Body of pancreas (tissue), 4 donors: ENCODE measurements around the gene CACNA1S. TPM values are rescaled to one million over a fixed set of nuclear protein-coding genes. Genes with fewer than 3 reads are reported as not detected.

Experiments used
- ATAC-seq: fragments of 150-250 bp; one replicate; pipeline ENCODE4 v1.9.1; 2016
- DNase-seq, 4 donors: peaks; one replicate each; pipeline ENCODE4 v3.0.0-alpha.2; 2019
- H3K27ac ChIP-seq, 4 donors: fragments of 200-600 bp; sonication (generic); 1 replicate in 3 of 4; 2 replicates in 1 of 4; pipeline versions ENCODE4 v1.5.1 to v1.6.1; 2016 to 2019; ENCODE audit warnings: mild to moderate bottlenecking in 1 of 4, mixed read lengths in 1 of 4, moderate library complexity in 1 of 4
- H3K27me3 ChIP-seq, 2 donors: fragments of 200-600 bp; sonication (generic); one replicate each; pipeline ENCODE4 v1.6.0; 2016; ENCODE audit warnings: mild to moderate bottlenecking in 1 of 2
- H3K36me3 ChIP-seq, 2 donors: fragments of 200-600 bp; sonication (generic); replicated peaks in 1 of 2; 2 replicates each; pipeline ENCODE4 v1.5.1; 2016; ENCODE audit warnings: low read depth in 2 of 2; ENCODE audit not compliant: insufficient read depth in 1 of 2
- H3K4me1 ChIP-seq: fragments of 200-600 bp; sonication (generic); one replicate; pipeline ENCODE4 v1.6.0; 2016
- H3K4me3 ChIP-seq, 2 donors: fragments of 200-600 bp; sonication (generic); 1 replicate in 1 of 2; 2 replicates in 1 of 2; pipeline ENCODE4 v1.5.1; 2016 to 2019
- H3K9me3 ChIP-seq, 3 donors: fragments of 200-600 bp; sonication (generic); 1 replicate in 2 of 3; 2 replicates in 1 of 3; pipeline ENCODE4 v1.5.1; 2016
- POLR2A ChIP-seq, 3 donors: fragments of 450-650 bp; IDR thresholded peaks; one replicate each; pipeline ENCODE4 v1.6.1; 2016; ENCODE audit warnings: antibody characterized with exemption in 3 of 3, mild to moderate bottlenecking in 2 of 3
- WGBS, 2 donors: methylation state at CpG; one replicate each; pipeline ENCODE4 v1.1.5; 2017; 5-methylcytosine and 5-hydroxymethylcytosine counted together
- intact Hi-C: fragments of 100-400 bp; cut with DNase I; formaldehyde crosslinking; loops from one replicate; pipeline ENCODE4 v1.15.1; 2023
- total RNA-seq, 2 donors: library from RNA; depleted of rRNA; stranded (reverse); fragments of >200 nt; gene quantifications; one replicate each; pipeline ENCODE4 v1.1.0, GENCODE V29; 2016
- TF ChIP-seq, protein P1 (sequence below), 7 experiments: fragments of 450-650 bp in 4 of 7; fragments of 200-600 bp in 3 of 7; sonication (generic) in 3 of 7; IDR thresholded peaks; one replicate each; pipeline ENCODE4 v1.5.1; 2016 to 2019; ENCODE audit warnings: antibody characterized with exemption in 7 of 7

Gene CACNA1S
- total RNA-seq, 2 donors from 2014 or later = under 0.01 TPM; not detected in 1

DNA sequence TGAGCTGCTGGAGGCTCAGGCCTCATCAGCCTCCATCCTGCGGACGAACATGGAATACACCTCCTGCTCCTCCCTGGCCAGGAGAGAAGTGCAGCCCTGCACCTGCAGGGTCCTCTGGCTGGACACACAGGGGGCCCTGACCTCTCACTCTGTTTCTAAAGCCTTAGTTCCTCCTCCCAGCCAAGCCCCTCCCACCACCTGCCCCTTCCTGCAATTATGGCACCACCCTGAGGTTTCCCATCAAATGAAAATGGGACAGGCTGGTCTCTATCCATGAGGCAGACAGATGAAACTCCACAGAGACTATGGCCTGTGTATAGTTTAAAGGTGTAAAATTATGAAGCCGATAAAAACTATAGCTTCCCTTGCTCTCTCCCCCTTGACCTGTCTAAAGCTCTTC lies 42.6 kb downstream of the CACNA1S start:
- TF ChIP-seq POLR2A (IDR thresholded peaks at IDR 0.05) = no peak
- TF ChIP-seq, protein P1, sequence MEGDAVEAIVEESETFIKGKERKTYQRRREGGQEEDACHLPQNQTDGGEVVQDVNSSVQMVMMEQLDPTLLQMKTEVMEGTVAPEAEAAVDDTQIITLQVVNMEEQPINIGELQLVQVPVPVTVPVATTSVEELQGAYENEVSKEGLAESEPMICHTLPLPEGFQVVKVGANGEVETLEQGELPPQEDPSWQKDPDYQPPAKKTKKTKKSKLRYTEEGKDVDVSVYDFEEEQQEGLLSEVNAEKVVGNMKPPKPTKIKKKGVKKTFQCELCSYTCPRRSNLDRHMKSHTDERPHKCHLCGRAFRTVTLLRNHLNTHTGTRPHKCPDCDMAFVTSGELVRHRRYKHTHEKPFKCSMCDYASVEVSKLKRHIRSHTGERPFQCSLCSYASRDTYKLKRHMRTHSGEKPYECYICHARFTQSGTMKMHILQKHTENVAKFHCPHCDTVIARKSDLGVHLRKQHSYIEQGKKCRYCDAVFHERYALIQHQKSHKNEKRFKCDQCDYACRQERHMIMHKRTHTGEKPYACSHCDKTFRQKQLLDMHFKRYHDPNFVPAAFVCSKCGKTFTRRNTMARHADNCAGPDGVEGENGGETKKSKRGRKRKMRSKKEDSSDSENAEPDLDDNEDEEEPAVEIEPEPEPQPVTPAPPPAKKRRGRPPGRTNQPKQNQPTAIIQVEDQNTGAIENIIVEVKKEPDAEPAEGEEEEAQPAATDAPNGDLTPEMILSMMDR (IDR thresholded peaks at IDR 0.05) = no peak
- no peak overlapping the region for H3K27ac ChIP-seq
- no peaks in the 10 kb centered on the region for H3K4me1 ChIP-seq
- H3K36me3 ChIP-seq = no peaks in the 10 kb centered on the region
- WGBS, 2 donors = 74 to 91% methylated on average over 1 to 3 of the region's 3 CpGs
- no peak overlapping the region for H3K4me3 ChIP-seq
- intact Hi-C loops = no loop called here
- no peaks in the 10 kb centered on the region for H3K9me3 ChIP-seq
- ATAC-seq = no peak
- no peak for DNase-seq
- no peaks in the 10 kb centered on the region for H3K27me3 ChIP-seq

DNA sequence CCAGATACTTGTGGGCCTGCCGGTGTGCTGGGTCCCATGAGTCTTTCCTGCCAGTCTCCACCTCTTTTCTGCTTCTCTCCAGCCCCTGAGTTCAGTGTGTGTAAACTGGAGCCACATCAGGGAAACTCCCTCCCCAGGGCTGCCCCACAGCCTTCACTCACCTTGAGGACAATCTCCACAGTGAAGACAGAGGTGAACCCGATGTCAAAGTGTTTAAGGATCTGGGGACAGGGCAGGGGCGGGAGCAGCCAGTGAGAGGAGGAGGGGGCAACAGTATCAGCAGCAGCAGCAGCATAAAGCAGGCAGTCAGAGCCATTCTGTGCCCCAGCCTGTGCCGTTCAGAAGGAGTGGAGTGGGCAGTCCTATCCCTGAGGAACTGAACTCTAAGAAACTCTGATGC lies 43.2 kb downstream of the CACNA1S start:
- no peaks in the 10 kb centered on the region for H3K27me3 ChIP-seq
- no peaks in the 10 kb centered on the region for H3K4me1 ChIP-seq
- H3K27ac ChIP-seq = no peak overlapping the region
- H3K9me3 ChIP-seq = no peaks in the 10 kb centered on the region
- H3K36me3 ChIP-seq = no peaks in the 10 kb centered on the region
- DNase-seq = no peak
- intact Hi-C loops = no loop called here
- ATAC-seq = no peak
- H3K4me3 ChIP-seq = no peak overlapping the region
- WGBS, 2 donors = 49 to 71% methylated on average over 4 of the region's 4 CpGs
- no peak for TF ChIP-seq POLR2A (IDR thresholded peaks at IDR 0.05)

DNA sequence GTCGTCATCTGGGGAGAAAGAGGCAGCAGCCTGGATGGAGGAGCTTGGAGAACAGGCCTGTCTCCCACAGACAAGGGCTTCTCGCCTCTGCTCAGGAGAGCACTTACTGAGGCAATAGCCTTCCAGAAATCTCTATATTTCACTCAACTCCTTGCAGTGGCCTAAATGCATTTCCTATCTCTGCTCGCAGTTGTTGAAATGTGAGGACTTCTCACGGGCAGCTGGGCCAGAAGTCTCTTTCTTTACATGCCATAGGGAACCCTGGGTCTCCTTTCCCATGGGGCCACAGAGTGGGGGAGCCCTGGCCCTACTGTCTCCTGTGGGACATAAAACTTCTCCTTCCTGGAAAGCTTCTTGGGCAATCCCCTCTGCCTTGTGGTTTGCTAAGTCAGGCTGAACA lies 45.2 kb downstream of the CACNA1S start:
- Histone ChIP-seq H3K27me3 (no peaks in the 10 kb centered on the region), H3K9me3 (no peaks in the 10 kb centered on the region), H3K27ac (no peak overlapping the region), H3K36me3 (no peaks in the 10 kb centered on the region), H3K4me3 (no peak overlapping the region), H3K4me1 (no peaks in the 10 kb centered on the region)
- TF ChIP-seq, protein P1 (IDR thresholded peaks at IDR 0.05) = no peak
- TF ChIP-seq POLR2A (IDR thresholded peaks at IDR 0.05) = no peak
- ATAC-seq (no peak), DNase-seq (no peak)
- intact Hi-C loops = no loop called here
- 64% methylated on average over 3 to 4 of the region's 4 CpGs for WGBS, 2 donors

DNA sequence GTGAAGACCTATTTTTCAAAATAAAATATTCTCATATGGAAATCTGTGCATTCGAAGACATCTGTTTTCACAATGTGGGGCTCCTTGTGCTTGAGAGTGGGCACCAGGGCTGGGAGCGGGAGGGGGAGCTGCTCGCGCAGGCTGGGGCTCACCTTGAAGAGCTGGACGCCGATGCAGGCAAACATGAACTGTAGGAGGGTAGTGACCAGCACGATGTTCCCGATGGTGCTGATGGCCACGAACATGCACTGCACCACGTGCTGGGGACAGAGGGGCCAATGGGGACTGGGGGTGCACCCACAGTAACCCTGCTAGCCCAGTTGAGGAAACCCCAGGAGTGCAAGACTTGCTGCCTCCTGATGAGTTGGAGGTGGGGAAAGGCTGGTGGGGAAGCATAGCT lies 46.5 kb downstream of the CACNA1S start:
- no peak for ATAC-seq
- H3K36me3 ChIP-seq = no peaks in the 10 kb centered on the region
- WGBS, 2 donors = 77 to 79% methylated on average over 10 of the region's 10 CpGs
- no peak overlapping the region for H3K27ac ChIP-seq
- no peaks in the 10 kb centered on the region for H3K9me3 ChIP-seq
- no peaks in the 10 kb centered on the region for H3K27me3 ChIP-seq
- DNase-seq = no peak
- no peak overlapping the region for H3K4me3 ChIP-seq
- no peaks in the 10 kb centered on the region for H3K4me1 ChIP-seq
- intact Hi-C loops = no loop called here
- TF ChIP-seq POLR2A (IDR thresholded peaks at IDR 0.05) = no peak
- TF ChIP-seq, protein P1 (IDR thresholded peaks at IDR 0.05) = no peak

DNA sequence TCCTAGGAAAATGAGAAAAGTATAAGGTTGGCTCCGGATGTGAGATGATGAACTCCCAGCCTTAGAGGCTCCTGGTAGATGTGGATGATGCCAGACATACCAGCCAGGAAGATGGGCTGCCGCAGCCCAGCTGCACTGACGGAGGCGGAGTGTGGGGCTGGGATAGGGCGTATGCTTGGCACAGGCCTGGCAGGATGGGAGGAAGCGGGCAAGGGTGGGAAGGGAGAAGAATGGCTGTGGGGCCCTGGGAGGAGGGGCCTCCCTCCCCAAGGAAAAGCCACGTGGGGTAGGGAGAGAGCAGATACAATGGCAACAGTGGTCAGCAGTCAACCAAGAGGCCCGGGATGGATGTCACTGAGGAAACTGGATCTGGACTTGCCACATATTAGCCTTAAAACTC lies 47.4 kb downstream of the CACNA1S start:
- intact Hi-C loops = no loop called here
- Histone ChIP-seq H3K27me3 (no peaks in the 10 kb centered on the region), H3K9me3 (no peaks in the 10 kb centered on the region), H3K27ac (no peak overlapping the region), H3K4me3 (no peak overlapping the region), H3K4me1 (no peaks in the 10 kb centered on the region), H3K36me3 (no peaks in the 10 kb centered on the region)
- ATAC-seq (no peak), DNase-seq (no peak)
- WGBS, 2 donors = 76 to 85% methylated on average over 8 of the region's 8 CpGs
- TF ChIP-seq, protein P1 (IDR thresholded peaks at IDR 0.05) = no peak
- no peak for TF ChIP-seq POLR2A (IDR thresholded peaks at IDR 0.05)
